ENCODE results near the gene SKAP2. TPM values are rescaled to one million over a fixed set of nuclear protein-coding genes. Genes with fewer than 3 reads are reported as not detected.

The SKAP2 gene
- total RNA-seq, 1 donor from 2014 or later: 45.9 TPM

DNA sequence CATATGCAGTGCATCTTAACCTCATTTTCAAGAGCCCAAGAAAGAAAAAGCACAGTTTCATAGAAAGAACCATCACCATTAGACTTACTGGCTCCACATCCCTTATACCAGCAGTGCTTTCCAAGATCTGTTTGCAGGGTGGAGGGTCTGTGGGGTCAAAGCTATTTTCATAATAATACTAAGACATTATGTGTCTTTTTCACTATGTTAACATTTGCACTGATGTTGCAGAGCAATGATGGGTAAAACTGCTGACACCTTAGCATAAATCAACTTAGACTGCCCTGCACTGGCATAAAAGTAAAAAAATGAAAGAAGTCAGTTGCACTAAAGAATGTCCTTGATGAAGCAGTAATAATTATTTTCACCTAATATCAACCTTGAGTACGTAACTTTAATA is 166.2 kb downstream of the SKAP2 start:
- no peak for DNase-seq (ENCODE audit: low spot score)

DNA sequence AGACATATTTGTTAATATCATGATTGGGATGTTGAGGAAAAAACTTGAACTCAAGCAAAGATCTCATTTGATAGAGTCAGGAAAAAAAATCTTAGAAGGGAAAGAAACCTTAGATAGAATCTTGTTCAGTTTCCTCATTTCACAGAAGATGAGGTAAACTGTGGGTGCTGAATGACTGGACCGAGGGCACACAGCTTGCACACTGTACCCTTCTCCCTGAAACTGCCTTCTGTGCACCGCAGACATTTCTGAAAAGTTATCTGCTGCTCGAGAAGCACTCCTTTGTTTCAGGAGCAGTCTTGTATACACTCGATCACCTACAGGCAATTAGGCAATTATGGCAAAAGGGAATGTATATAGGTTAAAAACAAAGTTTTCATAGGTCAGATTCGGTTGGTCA is 167.4 kb downstream of the SKAP2 start:
- DNase-seq (ENCODE audit: low spot score): no peak

DNA sequence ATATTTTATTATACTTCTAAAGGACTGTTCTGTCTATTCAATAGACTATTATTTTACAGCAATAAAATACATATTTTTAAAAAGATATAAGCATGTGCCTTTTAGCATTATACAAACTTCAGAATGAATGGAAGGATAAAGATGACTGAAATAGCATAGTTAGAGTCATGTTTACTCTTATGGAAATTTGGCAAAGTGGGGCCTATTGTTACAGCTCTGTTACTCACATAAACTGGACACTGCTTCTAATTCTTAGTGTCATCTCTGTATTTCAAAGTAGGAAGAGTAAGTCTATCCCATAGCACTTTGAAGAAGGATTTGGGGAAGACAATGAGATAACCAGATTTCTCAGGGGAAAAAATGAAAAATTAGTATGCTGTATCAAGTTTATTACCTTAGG is 168.2 kb downstream of the SKAP2 start:
- no peak for DNase-seq (ENCODE audit: low spot score)

DNA sequence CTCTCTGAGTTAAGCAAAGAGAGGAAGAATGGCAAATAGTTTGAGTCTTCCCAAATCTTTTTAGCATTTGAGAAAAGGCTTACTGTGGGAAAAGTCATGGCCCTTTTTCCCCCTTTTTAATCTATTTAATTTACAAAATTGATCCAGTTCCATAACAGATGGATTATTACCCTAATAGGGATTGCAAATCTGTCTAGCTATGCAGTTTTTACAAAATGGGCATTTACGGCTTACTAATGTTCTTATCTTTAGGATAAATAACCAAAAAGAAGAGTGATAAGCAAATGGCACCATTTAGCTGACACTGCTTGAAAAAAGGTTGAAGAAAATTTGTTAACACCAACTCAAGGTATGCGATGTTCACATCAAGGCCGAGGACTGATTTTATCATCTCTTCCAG is 169.7 kb downstream of the SKAP2 start:
- DNase-seq (ENCODE audit: low spot score): no peak

- DNase-seq (ENCODE audit: low spot score): no peak
These were observed 170.2 kb downstream of the SKAP2 start for GRCh38 chr7:26694141-26694540.

- no peak for DNase-seq (ENCODE audit: low spot score)
These were observed 172.5 kb downstream of the SKAP2 start for GRCh38 chr7:26691886-26692285.

DNA sequence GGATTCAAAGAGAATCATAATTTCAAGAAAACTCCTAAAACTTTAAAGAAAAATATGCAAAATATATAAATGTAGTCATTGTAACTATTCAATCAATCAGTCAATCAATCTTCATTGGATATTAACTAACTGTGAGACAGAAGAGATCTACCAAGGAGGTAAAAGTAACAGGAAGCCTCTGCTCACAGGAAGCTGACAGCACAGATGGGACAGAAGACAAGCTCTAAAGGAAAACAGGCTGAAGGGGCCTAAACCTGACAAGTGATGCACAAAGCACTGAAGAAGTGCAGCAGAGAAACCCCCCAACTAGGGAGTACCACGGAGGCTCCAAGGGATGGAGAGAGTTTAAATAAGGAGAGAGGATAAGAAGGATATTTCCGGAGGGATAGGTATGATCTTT is 173.0 kb downstream of the SKAP2 start:
- DNase-seq (ENCODE audit: low spot score): no peak

- no peak for DNase-seq (ENCODE audit: low spot score)
These were observed 174.1 kb downstream of the SKAP2 start for GRCh38 chr7:26690135-26690805.

- no peak for DNase-seq (ENCODE audit: low spot score)
These were observed 175.4 kb downstream of the SKAP2 start for GRCh38 chr7:26688936-26689506.

GRCh38 chr7:26688388-26688787 is 176.0 kb downstream of the SKAP2 start:
- no peak for DNase-seq (ENCODE audit: low spot score)

DNA sequence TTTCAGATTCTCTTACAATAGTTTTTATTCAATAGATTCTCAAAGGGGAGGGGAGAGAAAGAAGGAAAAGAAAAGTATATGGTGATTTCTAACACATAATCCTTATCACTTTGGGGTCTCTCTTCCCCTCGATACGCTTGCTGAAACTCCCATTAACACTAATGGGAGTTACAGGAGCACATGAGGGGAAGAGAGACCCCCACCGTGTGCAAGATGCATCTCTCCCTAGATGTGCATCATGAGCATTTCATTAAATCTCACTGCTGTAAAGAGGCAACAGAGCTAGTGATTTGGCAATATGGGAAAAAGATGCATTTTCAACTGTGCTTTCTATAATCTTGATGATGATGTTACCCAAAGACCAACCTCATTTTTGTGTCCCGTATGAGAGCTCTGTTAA is 177.4 kb downstream of the SKAP2 start:
- no peak for DNase-seq (ENCODE audit: low spot score)

- no peak for DNase-seq (ENCODE audit: low spot score)
These were observed 177.9 kb downstream of the SKAP2 start for GRCh38 chr7:26686448-26686981.

DNA sequence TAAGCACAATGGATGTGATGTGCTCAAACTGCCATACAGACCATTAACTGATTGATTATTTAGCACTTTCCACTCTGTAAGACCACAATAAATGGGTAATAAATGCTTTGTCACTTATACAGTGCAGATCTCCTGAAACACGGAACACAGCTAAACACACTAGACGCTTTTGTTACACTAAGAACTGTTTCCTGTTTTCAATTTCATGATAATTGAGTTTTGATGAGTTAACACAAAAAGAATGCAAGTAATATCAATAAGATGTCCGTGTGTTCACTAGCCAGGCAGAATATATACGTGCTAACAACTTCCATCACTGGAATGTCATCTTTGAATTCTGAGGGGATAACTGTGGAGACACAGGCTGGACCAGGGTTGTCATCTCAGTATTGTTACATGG is 178.8 kb downstream of the SKAP2 start:
- DNase-seq (ENCODE audit: low spot score): no peak

DNA sequence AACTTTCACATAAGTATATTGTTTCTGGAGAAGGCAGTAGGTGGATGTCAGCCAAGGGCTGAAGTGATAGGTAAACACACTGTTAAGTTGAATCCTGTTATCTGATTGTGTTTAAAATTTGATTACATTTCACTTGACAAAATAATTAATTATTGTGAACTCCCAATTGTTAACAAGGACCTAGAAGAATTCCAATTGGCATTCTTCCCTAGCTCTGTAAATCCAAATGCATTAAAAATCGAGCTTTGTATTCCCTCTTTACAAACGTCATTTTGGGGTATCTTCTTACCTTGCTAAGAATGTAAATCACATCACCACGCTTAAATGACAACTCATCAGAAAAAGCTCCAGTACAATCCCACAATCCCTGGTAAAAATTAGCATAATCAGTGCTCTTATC is 179.9 kb downstream of the SKAP2 start:
- DNase-seq (ENCODE audit: low spot score): no peak

DNA sequence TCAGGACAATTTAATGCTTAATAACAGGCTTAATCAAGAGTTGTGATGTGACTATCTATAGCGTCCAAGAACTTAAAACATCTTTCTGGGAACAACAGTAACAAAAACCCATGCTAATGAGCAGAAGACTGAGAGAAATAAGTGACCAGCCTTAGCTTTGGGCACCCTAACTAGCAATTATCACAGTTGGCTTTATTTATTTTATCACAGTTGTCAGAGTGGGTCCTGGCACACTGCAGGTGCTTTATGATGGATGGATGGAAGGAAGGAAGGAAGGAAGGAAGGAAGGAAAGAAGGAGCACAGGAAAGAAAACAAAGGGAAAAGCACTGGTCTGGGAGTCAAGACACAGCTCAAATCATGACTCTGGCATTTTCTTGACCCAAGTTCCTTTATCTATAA is 181.1 kb downstream of the SKAP2 start:
- DNase-seq (ENCODE audit: low spot score): no peak

DNA sequence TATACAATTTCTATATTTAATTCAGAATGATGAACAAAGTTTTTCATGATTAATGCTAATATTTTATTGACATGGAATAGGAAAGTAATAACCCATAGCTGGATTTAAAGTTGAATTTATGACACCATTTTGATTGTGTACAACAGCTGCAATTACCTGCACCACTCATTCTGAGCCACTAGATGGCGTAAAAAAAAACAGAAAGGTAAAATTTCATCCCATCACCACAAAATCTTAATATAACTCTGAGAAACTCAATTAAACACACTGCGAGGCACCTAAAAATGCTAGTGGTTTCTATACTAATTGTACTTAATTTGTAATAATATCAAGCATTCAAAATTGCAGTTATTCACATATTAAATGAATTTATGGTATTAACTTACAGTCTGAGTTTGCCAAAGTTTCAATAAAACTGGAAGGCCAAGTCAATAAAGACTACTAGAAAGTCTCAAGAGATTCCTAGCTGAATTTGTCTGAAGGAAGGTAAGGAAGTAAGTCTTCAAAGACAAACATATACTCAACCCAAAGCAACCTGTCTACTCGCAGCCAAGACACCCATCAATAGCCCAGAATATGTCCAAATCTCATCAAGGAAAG is 182.5 kb downstream of the SKAP2 start:
- no peak for DNase-seq (ENCODE audit: low spot score)

DNA sequence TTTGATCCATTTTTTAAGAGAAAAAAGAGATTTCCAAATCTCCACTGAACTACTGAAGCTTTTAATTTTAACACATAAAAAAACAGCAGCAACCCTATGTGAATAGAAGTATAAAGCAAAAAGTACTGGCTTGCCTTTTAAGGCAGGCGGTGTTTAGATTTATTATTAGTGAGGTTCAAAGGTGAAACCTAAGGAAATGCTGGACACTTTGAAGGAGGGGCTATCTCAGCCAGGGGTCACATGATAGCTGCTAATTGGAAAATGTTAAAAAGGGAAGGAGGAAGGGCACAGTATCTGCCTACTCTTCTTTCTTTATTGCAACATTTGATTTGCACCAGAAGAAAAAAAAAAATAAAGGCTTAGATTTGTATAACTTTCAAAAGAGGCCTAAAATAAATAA is 183.8 kb downstream of the SKAP2 start:
- DNase-seq (ENCODE audit: low spot score): no peak

DNA sequence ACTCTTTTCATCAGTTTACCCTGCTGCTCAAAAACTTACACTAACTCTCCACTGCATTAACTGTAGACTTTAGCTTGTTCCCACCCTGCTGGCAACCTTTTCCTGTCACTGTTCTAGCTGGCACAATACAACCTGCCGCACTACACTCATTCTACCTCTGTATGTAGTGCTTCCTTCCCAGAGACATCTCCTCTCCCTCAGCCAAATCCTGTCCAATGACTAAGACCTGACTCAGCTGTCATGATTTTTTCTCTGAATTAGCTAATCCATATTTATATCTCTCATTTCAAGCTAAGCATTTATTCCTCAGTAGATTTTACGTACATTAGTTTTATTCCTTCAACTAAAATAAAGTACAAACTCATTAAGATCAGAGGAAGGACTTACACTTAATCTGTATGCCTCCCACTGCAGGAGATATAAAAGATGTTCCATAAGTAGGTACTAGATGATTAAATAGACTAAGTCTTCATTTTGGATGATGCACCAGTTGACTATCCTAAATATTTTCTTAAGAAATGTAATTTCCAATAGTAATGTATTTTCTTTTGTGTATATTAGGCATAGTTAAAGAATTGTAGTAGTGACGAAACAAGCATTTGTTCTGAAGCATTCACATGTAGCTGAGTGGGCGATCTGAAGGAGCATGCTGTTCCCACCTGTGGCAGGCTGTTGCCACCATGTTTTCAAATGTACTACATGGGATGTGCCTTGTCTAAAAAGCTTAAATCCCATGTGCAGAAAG is 189.1 kb downstream of the SKAP2 start:
- no peak for DNase-seq (ENCODE audit: low spot score)

GRCh38 chr7:26673858-26674257 is 190.5 kb downstream of the SKAP2 start:
- no peak for DNase-seq (ENCODE audit: low spot score)

GRCh38 chr7:26673271-26673670 is 191.1 kb downstream of the SKAP2 start:
- DNase-seq (ENCODE audit: low spot score): no peak

GRCh38 chr7:26670841-26671240 is 193.5 kb downstream of the SKAP2 start:
- no peak for DNase-seq (ENCODE audit: low spot score)

DNA sequence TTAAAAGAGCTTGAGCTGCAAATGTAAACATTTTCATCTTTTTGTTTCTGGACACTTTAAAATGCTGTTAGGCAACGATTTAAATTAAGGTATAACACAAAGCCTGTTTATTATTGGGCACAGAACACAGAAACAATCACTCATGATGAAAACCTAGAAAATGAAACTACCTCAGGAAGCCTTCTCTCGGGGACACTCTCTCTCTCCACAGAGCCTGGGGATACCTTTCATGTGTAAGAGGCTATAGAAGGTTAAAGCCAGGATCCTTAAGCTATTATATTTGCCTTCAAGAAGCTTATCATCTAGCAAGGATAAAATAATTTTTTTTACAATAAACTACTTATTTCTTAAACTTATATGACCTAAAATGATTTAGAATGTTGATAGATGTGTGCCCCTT is 194.1 kb downstream of the SKAP2 start:
- no peak for DNase-seq (ENCODE audit: low spot score)
